ENCODE data around the gene FRMD3. TPM values are rescaled to one million over a fixed set of nuclear protein-coding genes. Genes with fewer than 3 reads are reported as not detected.

Gene FRMD3
- total RNA-seq, 2 donors from 2014 or later = 0.38 to 0.46 TPM

GRCh38 chr9:83435301-83435700 lies 102.9 kb downstream of the FRMD3 start:
- DNase-seq (no peak), ATAC-seq (replicated peaks in 1 of 2) (no peak)
- H3K4me3 Mint-ChIP-seq = no peak overlapping the region
- H3K4me1 Mint-ChIP-seq (ENCODE audit: low read depth) = no peaks in the 10 kb centered on the region
- H3K27ac Mint-ChIP-seq = no peak overlapping the region
- H3K27me3 Mint-ChIP-seq (ENCODE audit: low read depth) = no peaks in the 10 kb centered on the region
- no peaks in the 10 kb centered on the region for H3K9me3 Mint-ChIP-seq
- no peaks in the 10 kb centered on the region for H3K36me3 Mint-ChIP-seq (ENCODE audit: insufficient read depth in 2 of 2)

GRCh38 chr9:83434254-83434653 lies 103.9 kb downstream of the FRMD3 start:
- ATAC-seq (replicated peaks in 1 of 2) (no peak), DNase-seq (no peak)
- Mint-ChIP-seq H3K36me3 (ENCODE audit: insufficient read depth in 2 of 2) (no peaks in the 10 kb centered on the region), H3K27me3 (ENCODE audit: low read depth) (no peaks in the 10 kb centered on the region), H3K9me3 (no peaks in the 10 kb centered on the region), H3K4me3 (no peak overlapping the region), H3K4me1 (ENCODE audit: low read depth) (no peaks in the 10 kb centered on the region), H3K27ac (no peak overlapping the region)

DNA sequence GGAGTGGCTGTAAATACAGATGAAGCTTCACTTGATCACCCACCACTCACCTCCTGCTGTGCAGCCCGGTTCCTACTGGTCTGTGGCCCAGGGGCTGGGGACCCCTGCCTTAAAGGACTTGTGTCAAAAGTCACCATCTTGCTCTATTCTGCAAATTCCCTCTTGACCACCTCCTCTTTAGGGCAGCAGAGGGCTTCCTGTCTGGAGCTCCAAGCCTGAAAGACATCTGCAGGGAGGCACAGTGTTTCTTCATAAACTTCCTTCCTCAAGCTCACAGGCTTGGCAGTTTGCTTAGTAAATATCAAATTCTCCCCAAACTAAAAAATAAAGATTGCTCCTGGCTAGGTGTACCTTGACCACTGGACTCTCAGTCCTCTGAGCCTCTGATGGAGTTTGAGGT lies 104.4 kb downstream of the FRMD3 start:
- no peak for ATAC-seq (replicated peaks in 1 of 2)
- Mint-ChIP-seq H3K4me3 (no peak overlapping the region), H3K36me3 (ENCODE audit: insufficient read depth in 2 of 2) (no peaks in the 10 kb centered on the region), H3K27ac (no peak overlapping the region), H3K9me3 (no peaks in the 10 kb centered on the region), H3K4me1 (ENCODE audit: low read depth) (no peaks in the 10 kb centered on the region), H3K27me3 (ENCODE audit: low read depth) (no peaks in the 10 kb centered on the region)
- DNase-seq = no peak

- Mint-ChIP-seq H3K9me3 (no peaks in the 10 kb centered on the region), H3K36me3 (ENCODE audit: insufficient read depth in 2 of 2) (no peaks in the 10 kb centered on the region), H3K27ac (no peak overlapping the region), H3K27me3 (ENCODE audit: low read depth) (no peaks in the 10 kb centered on the region), H3K4me3 (no peak overlapping the region), H3K4me1 (ENCODE audit: low read depth) (no peaks in the 10 kb centered on the region)
- DNase-seq (no peak), ATAC-seq (replicated peaks in 1 of 2) (no peak)
Measured at GRCh38 chr9:83432877-83433550, 105.2 kb downstream of the FRMD3 start.

- Mint-ChIP-seq H3K9me3 (no peaks in the 10 kb centered on the region), H3K4me3 (no peak overlapping the region), H3K4me1 (ENCODE audit: low read depth) (no peaks in the 10 kb centered on the region), H3K27ac (no peak overlapping the region), H3K27me3 (ENCODE audit: low read depth) (no peaks in the 10 kb centered on the region), H3K36me3 (ENCODE audit: insufficient read depth in 2 of 2) (no peaks in the 10 kb centered on the region)
- DNase-seq (no peak), ATAC-seq (replicated peaks in 1 of 2) (no peak)
Measured at GRCh38 chr9:83432104-83432627, 106.0 kb downstream of the FRMD3 start.

DNA sequence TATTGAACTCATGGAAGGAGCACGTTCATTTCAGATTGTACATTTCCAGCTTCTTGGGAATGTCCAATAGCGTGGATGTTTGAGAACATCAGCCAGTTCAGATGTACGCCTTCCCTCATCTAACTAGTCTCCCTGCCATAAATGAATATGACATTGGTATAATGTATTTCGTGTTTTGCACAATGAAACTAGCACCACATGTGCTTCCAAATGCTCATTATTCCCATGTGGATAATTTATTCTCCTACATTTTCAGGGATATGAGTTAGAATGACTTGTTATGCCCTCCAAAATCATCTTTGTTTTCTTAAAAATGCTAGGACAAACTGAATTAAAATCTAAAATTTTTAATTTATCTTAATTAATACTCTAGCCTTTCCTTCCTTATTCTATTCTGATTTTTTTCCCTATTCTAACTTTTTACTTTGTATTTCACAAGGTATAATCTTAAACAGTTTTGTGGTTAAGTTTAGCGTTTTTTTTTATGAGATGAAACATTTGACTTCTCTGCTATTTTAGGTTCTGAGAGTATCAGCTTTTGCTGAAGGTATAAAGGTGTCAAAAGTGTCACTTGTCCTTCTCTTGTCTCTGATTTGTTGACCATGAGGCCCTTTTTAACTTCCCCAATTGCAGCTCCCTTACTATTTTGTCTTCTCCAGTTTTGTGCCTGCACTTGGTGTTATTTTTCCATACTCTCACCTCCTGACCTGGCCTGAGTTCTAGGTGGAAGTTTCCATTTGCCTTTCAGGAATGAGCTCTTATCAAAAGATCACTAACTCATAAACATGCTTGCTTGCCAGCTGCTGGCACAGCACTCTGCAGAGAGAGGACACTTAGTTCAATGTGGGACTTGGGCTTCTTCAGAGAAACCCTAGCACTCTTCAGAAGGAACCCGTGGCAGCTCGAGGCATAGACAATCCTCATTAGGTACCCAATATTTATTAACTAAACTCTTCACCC lies 106.8 kb downstream of the FRMD3 start:
- ATAC-seq (replicated peaks in 1 of 2) (no peak), DNase-seq (no peak)
- H3K4me3 Mint-ChIP-seq = no peak overlapping the region
- no peaks in the 10 kb centered on the region for H3K36me3 Mint-ChIP-seq (ENCODE audit: insufficient read depth in 2 of 2)
- H3K9me3 Mint-ChIP-seq = no peaks in the 10 kb centered on the region
- H3K4me1 Mint-ChIP-seq (ENCODE audit: low read depth) = no peaks in the 10 kb centered on the region
- no peak overlapping the region for H3K27ac Mint-ChIP-seq
- no peaks in the 10 kb centered on the region for H3K27me3 Mint-ChIP-seq (ENCODE audit: low read depth)

GRCh38 chr9:83430681-83431080 lies 107.5 kb downstream of the FRMD3 start:
- H3K4me1 Mint-ChIP-seq (ENCODE audit: low read depth) = no peaks in the 10 kb centered on the region
- H3K27ac Mint-ChIP-seq = no peak overlapping the region
- no peaks in the 10 kb centered on the region for H3K27me3 Mint-ChIP-seq (ENCODE audit: low read depth)
- H3K4me3 Mint-ChIP-seq = no peak overlapping the region
- DNase-seq (no peak), ATAC-seq (replicated peaks in 1 of 2) (no peak)
- H3K36me3 Mint-ChIP-seq (ENCODE audit: insufficient read depth in 2 of 2) = no peaks in the 10 kb centered on the region
- no peaks in the 10 kb centered on the region for H3K9me3 Mint-ChIP-seq

- no peak for ATAC-seq (replicated peaks in 1 of 2)
- no peaks in the 10 kb centered on the region for H3K9me3 Mint-ChIP-seq
- H3K27ac Mint-ChIP-seq = no peak overlapping the region
- H3K27me3 Mint-ChIP-seq (ENCODE audit: low read depth) = no peaks in the 10 kb centered on the region
- no peak for DNase-seq
- H3K36me3 Mint-ChIP-seq (ENCODE audit: insufficient read depth in 2 of 2) = no peaks in the 10 kb centered on the region
- no peak overlapping the region for H3K4me3 Mint-ChIP-seq
- no peaks in the 10 kb centered on the region for H3K4me1 Mint-ChIP-seq (ENCODE audit: low read depth)
Measured at GRCh38 chr9:83429229-83429628, 109.0 kb downstream of the FRMD3 start.

- ATAC-seq (replicated peaks in 1 of 2) (no peak), DNase-seq (no peak)
- Mint-ChIP-seq H3K9me3 (no peaks in the 10 kb centered on the region), H3K36me3 (ENCODE audit: insufficient read depth in 2 of 2) (no peaks in the 10 kb centered on the region), H3K4me1 (ENCODE audit: low read depth) (no peaks in the 10 kb centered on the region), H3K27me3 (ENCODE audit: low read depth) (no peaks in the 10 kb centered on the region), H3K27ac (no peak overlapping the region), H3K4me3 (no peak overlapping the region)
Measured at GRCh38 chr9:83425240-83425639, 113.0 kb downstream of the FRMD3 start.

DNA sequence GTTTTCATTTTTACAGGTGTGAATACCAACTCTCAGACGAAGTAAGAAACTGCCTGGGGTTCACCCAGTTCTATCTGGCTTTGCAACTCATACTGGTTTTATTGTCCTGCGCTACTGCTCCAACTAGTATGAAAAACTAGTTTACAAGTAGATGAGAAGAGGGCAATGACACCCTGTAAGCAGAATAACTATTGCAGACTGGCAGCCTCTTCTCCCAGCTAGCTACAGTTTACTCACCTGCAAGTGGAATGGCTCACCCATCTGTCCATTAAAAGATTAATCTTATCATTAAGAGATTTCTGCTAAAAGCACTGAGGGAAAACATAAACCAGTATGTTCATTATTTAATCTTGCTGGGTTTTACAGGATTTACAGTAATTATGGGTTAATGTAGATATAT lies 113.4 kb downstream of the FRMD3 start:
- H3K4me3 Mint-ChIP-seq = no peak overlapping the region
- H3K27ac Mint-ChIP-seq = no peak overlapping the region
- no peaks in the 10 kb centered on the region for H3K36me3 Mint-ChIP-seq (ENCODE audit: insufficient read depth in 2 of 2)
- no peak for DNase-seq
- no peak for ATAC-seq (replicated peaks in 1 of 2)
- H3K4me1 Mint-ChIP-seq (ENCODE audit: low read depth) = no peaks in the 10 kb centered on the region
- H3K27me3 Mint-ChIP-seq (ENCODE audit: low read depth) = no peaks in the 10 kb centered on the region
- no peaks in the 10 kb centered on the region for H3K9me3 Mint-ChIP-seq

DNA sequence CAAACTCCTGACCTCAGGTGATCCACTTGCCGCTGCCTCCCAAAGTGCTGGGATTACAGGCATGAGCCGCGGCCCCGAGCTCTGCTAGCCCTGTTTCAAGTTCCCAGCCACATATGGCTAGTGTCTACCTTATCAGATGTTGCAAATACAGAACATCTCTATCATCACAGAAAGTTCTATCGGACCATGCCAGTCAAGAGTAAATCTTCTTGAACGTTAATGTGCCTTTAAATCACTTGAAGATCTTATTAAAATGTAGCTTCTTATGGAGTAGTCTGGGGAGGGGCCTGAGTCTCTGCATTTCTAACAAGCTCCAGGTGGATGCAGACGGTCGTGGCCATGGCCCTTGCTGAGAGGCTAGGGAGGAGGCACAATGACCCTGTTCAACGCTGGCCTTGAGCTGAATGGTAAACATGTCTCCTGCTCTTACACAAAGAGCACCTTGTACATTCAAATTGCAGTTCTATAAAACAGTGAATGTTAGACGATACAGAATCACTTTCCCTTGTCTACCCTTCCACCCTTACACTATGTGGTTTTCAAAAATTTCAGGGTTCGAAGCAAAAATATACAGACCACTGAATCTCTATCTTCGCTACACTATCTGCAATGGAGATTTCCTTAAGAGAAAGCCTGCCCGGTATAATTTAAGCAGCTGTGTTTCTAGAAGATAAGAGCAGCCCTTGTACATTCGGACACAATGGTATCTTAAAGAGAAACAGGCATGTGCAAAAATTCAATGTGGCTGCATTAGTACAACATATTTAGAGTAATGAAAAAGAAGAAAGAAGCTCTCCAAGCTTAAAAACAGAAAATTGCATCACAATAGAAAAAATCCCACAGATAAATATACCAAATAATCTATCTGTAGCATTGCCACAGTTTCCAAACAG lies 114.1 kb downstream of the FRMD3 start:
- H3K4me3 Mint-ChIP-seq = no peak overlapping the region
- no peaks in the 10 kb centered on the region for H3K4me1 Mint-ChIP-seq (ENCODE audit: low read depth)

GRCh38 chr9:83422527-83422926 lies 115.7 kb downstream of the FRMD3 start:
- no peak for DNase-seq
- H3K27me3 Mint-ChIP-seq (ENCODE audit: low read depth) = no peaks in the 10 kb centered on the region
- H3K27ac Mint-ChIP-seq = no peak overlapping the region
- H3K36me3 Mint-ChIP-seq (ENCODE audit: insufficient read depth in 2 of 2) = no peaks in the 10 kb centered on the region
- no peaks in the 10 kb centered on the region for H3K4me1 Mint-ChIP-seq (ENCODE audit: low read depth)
- no peak overlapping the region for H3K4me3 Mint-ChIP-seq
- H3K9me3 Mint-ChIP-seq = peaks cover 0 to 1% of the 10 kb centered on the region in 2 donors
- no peak for ATAC-seq (replicated peaks in 1 of 2)

More for the DNA sequence above, 114.1 kb downstream of the FRMD3 start:
- H3K27me3 Mint-ChIP-seq (ENCODE audit: low read depth) = no peaks in the 10 kb centered on the region
- no peak for ATAC-seq (replicated peaks in 1 of 2)
- no peak overlapping the region for H3K27ac Mint-ChIP-seq
- no peaks in the 10 kb centered on the region for H3K9me3 Mint-ChIP-seq
- no peak for DNase-seq
- H3K36me3 Mint-ChIP-seq (ENCODE audit: insufficient read depth in 2 of 2) = no peaks in the 10 kb centered on the region

- Mint-ChIP-seq H3K4me1 (ENCODE audit: low read depth) (no peaks in the 10 kb centered on the region), H3K4me3 (no peak overlapping the region), H3K36me3 (ENCODE audit: insufficient read depth in 2 of 2) (no peaks in the 10 kb centered on the region), H3K27ac (no peak overlapping the region), H3K9me3 (peaks cover 1 to 2% of the 10 kb centered on the region in 2 donors), H3K27me3 (ENCODE audit: low read depth) (no peaks in the 10 kb centered on the region)
- DNase-seq = no peak
- no peak for ATAC-seq (replicated peaks in 1 of 2)
Measured at GRCh38 chr9:83420486-83420885, 117.7 kb downstream of the FRMD3 start.
